ENCODE results near the gene TRIM54. TPM values are rescaled to one million over a fixed set of nuclear protein-coding genes. Genes with fewer than 3 reads are reported as not detected.

Gene TRIM54
- total and polyA plus RNA-seq, 2 of the 8 experiments (the other 6 are each of a cell fraction or from before 2014, with no cell fraction given): 3.9 to 5.8 TPM

DNA sequence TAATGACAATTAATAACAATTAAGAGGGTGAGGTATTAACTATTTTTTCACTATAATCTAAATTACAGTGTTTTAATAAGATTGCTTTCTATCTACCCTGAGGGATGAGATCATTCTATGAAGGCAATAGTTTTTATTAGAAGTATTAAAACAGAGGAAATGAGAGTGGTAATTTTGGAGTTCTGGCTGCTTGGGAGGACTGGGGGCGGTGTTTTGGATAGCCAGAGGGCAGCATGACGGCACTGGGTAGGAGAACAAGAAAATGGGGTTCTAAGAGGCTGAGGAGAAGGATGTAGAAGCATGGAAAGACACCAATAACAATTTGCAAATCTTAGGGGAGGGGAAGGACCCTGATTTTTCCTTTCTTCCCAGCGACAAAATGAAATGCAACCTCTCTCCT lies 12.1 kb upstream of the TRIM54 start:
- 96% methylated on average over 3 of the region's 3 CpGs; no CpG with 5 or more reads in 1 of the 2 experiments for WGBS, 2 experiments (ENCODE audit: extremely low coverage in 1 of 2, insufficient coverage in 1 of 2, insufficient read length in 1 of 2, insufficient replicate concordance in 2 of 2, low coverage in 1 of 2, low lambda C conversion rate in 2 of 2, missing lambda C conversion rate in 1 of 2)
- FAIRE-seq (no peak), DNase-seq (ENCODE audit: low read depth in 1 of 2, low spot score in 2 of 2) (no peak)
- H3K79me1 ChIP-seq (ENCODE audit: low read depth, low read length): no peaks in the 10 kb centered on the region
- H3K36me3 ChIP-seq (ENCODE audit: control insufficient read depth in 2 of 4, insufficient read depth in 4 of 4, low read length in 3 of 4): no peaks in the 10 kb centered on the region
- no peak for TF ChIP-seq EZH2 (IDR thresholded peaks at IDR 0.05; ENCODE audit: low read depth, low read length, severe bottlenecking)
- TF ChIP-seq, protein P1, sequence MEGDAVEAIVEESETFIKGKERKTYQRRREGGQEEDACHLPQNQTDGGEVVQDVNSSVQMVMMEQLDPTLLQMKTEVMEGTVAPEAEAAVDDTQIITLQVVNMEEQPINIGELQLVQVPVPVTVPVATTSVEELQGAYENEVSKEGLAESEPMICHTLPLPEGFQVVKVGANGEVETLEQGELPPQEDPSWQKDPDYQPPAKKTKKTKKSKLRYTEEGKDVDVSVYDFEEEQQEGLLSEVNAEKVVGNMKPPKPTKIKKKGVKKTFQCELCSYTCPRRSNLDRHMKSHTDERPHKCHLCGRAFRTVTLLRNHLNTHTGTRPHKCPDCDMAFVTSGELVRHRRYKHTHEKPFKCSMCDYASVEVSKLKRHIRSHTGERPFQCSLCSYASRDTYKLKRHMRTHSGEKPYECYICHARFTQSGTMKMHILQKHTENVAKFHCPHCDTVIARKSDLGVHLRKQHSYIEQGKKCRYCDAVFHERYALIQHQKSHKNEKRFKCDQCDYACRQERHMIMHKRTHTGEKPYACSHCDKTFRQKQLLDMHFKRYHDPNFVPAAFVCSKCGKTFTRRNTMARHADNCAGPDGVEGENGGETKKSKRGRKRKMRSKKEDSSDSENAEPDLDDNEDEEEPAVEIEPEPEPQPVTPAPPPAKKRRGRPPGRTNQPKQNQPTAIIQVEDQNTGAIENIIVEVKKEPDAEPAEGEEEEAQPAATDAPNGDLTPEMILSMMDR (IDR thresholded peaks at IDR 0.05; ENCODE audit: control extremely low read depth in 1 of 3, insufficient read depth in 1 of 3, low read depth in 1 of 3, low read length in 3 of 3): no peak
- no peak for TF ChIP-seq POLR2AphosphoS5 (IDR thresholded peaks at IDR 0.05; ENCODE audit: low read depth, low read length)
- TF ChIP-seq SP2 (IDR thresholded peaks at IDR 0.05; ENCODE audit: low read length): no peak
- no peak overlapping the region for H2BK15ac ChIP-seq (ENCODE audit: low read length)
- no peaks in the 10 kb centered on the region for H3K79me2 ChIP-seq (ENCODE audit: control insufficient read depth in 1 of 2, insufficient read depth in 2 of 2, low read length in 2 of 2)
- H3K4me1 ChIP-seq (replicated peaks in 1 of 4; ENCODE audit: control insufficient read depth in 3 of 4, insufficient read depth in 4 of 4, low read length in 3 of 4): peaks cover 0 to 3% (median 1%) of the 10 kb centered on the region in 4 experiments; a peak in 4 of 7 replicates
- no peak overlapping the region for H3K27ac ChIP-seq (ENCODE audit: low read depth, low read length)
- no peak overlapping the region for H3K4me2 ChIP-seq (ENCODE audit: insufficient read depth in 1 of 2, low read depth in 2 of 2, low read length in 2 of 2)
- no peak overlapping the region for H2BK20ac ChIP-seq (ENCODE audit: low read length)
- no peak overlapping the region for H4K5ac ChIP-seq (ENCODE audit: insufficient read length, low read depth, low read length)
- no peak overlapping the region for H2AK5ac ChIP-seq (ENCODE audit: low read depth, low read length)
- no peak overlapping the region for H3K9ac ChIP-seq (replicated peaks in 1 of 4; ENCODE audit: extremely low read depth in 1 of 4, low read depth in 3 of 4, low read length in 3 of 4)
- no peak overlapping the region for H2BK120ac ChIP-seq (replicated peaks; ENCODE audit: low read depth, low read length)
- H3K23me2 ChIP-seq (ENCODE audit: low read depth, low read length): no peaks in the 10 kb centered on the region
- H3K9me3 ChIP-seq (ENCODE audit: insufficient read depth in 2 of 2, low read depth in 1 of 2, low read length in 1 of 2): no peaks in the 10 kb centered on the region
- POLR2A ChIA-PET (ENCODE audit: partially characterized antibody): interaction anchor here (1.3 to 4.9 kb wide), 4 partner anchors 9 to 21 kb away, joined by 3 to 22 read pairs (median 5); partner anchors contain the start of gene TRIM54
- no peak overlapping the region for H4K91ac ChIP-seq (replicated peaks; ENCODE audit: insufficient read length, low read length)
- H2BK5ac ChIP-seq (ENCODE audit: low read depth, low read length): no peak overlapping the region
- H3K4me3 ChIP-seq (ENCODE audit: extremely low read depth in 1 of 4, insufficient read depth in 2 of 4, low read depth in 3 of 4, low read length in 4 of 4): no peak overlapping the region
- no peak overlapping the region for H3K23ac ChIP-seq (ENCODE audit: insufficient read length)
- H4K8ac ChIP-seq (ENCODE audit: extremely low read depth, insufficient read depth, low read length): no peak overlapping the region
- peaks cover 6 to 20% (median 15%) of the 10 kb centered on the region in 4 experiments for H3K27me3 ChIP-seq (replicated peaks in 1 of 4; ENCODE audit: control insufficient read depth in 3 of 4, extremely low read depth in 1 of 4, insufficient read depth in 3 of 4, low read length in 3 of 4)
- no peak overlapping the region for H3K56ac ChIP-seq (replicated peaks; ENCODE audit: insufficient read length, low read depth, low read length)
- H2AFZ ChIP-seq (ENCODE audit: low read length): no peak overlapping the region
- no peak overlapping the region for H3K18ac ChIP-seq (ENCODE audit: extremely low read depth, low read length)
- no peak overlapping the region for H2BK12ac ChIP-seq (ENCODE audit: low read depth, low read length)
- H4K20me1 ChIP-seq (replicated peaks in 1 of 2; ENCODE audit: control insufficient read depth in 1 of 2, insufficient read depth in 2 of 2, low read length in 2 of 2): no peaks in the 10 kb centered on the region
- CTCF ChIA-PET (ENCODE audit: partially characterized antibody): interaction anchor here (0.5 to 14.1 kb wide), 9 partner anchors 11 to 78 kb away, joined by 3 to 288 read pairs (median 4); partner anchors contain the start of genes DNAJC5G, TRIM54 and UCN
- H3K4ac ChIP-seq (replicated peaks; ENCODE audit: insufficient read length, low read depth, low read length): no peak overlapping the region
- H3K14ac ChIP-seq (ENCODE audit: insufficient read length): no peak overlapping the region

All from H1 (cell line).